ENCODE data around the gene NSMF.

DNA sequence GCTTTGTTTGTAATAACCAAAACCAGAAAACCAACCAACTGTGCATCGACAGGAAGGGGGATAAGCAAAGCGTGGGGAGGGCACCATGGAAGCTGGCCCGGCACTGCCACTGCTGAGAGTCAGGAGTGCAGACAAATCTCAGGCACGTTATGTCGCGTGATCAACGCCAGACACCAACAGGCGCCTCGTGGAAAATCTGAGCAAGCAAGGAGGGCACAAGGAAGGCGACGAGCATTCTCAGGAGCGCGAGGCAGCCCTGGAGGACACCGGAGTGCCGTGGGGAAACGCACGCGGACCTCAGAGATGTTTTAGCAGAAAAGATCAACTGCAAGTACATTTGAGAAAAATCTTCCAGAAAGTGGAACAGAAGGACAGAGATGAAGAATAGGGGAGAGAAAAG is 15.1 kb upstream of the NSMF start:
- TF ChIP-seq CTCF (optimal IDR thresholded peaks at IDR 0.05 in 1 of 3, IDR thresholded peaks at IDR 0.05 in 1 of 3, conservative IDR thresholded peaks at IDR 0.05 in 1 of 3; ENCODE audit: extremely low read depth in 1 of 3, insufficient read depth in 2 of 3, low read length in 3 of 3) (no peak), EZH2 (IDR thresholded peaks at IDR 0.05; ENCODE audit: low read length) (no peak)

All from keratinocyte (primary cell).